K562 (cell line): ENCODE data around the gene ITGA2B. TPM values are rescaled to one million over a fixed set of nuclear protein-coding genes. Genes with fewer than 3 reads are reported as not detected.

ENCODE experiments used
- CBFA2T3 ChIP-seq: fragments of 450-650 bp; IDR thresholded peaks from 2 replicates; pipeline ENCODE4 v1.6.1; 2017
- FOXA1 ChIP-seq: fragments of 450-650 bp; IDR thresholded peaks from 2 replicates; pipeline ENCODE4 v1.6.1; 2016; ENCODE audit warnings: mild to moderate bottlenecking, borderline replicate concordance
- GABPA ChIP-seq: fragments of 200-800 bp; sonication (Bioruptor generic); conservative IDR thresholded peaks from 2 replicates; pipeline ENCODE4 v1.6.1; 2016; ENCODE audit warnings: low read depth, missing genetic modification characterization, missing compliant biosample characterization
- MEF2D ChIP-seq: conservative IDR thresholded peaks from 2 replicates; pipeline ENCODE4 v1.6.1; 2016; ENCODE audit warnings: low read depth, missing genetic modification characterization, missing compliant biosample characterization
- MLLT1 ChIP-seq, 2 experiments: fragments of 450-650 bp; IDR thresholded peaks; 2 replicates each; pipeline ENCODE4 v1.6.1; 2016
- RREB1 ChIP-seq: fragments of 250-450 bp; sonication (Bioruptor Pico); IDR thresholded peaks from 2 replicates; pipeline ENCODE4 v1.4.0; 2020
- ZFX ChIP-seq: sonication (generic); formaldehyde crosslinking; IDR thresholded peaks from 2 replicates; pipeline ENCODE4 v1.8.0; 2022; ENCODE audit warnings: mild to moderate bottlenecking, missing genetic modification reagents, moderate library complexity
- ZNF639 ChIP-seq, 2 experiments: fragments of 200-800 bp in 1 of 2; sonication (Bioruptor generic) in 1 of 2; sonication (generic) in 1 of 2; formaldehyde crosslinking in 1 of 2; IDR thresholded peaks in 1 of 2; conservative IDR thresholded peaks in 1 of 2; 2 replicates each; pipeline versions ENCODE4 v1.5.0 to v1.6.1; 2016 to 2020; ENCODE audit warnings: missing compliant biosample characterization in 1 of 2, missing genetic modification characterization in 1 of 2, missing genetic modification reagents in 1 of 2
- polyA plus RNA-seq, 8 experiments: library from polyadenylated mRNA; depleted of rRNA in 4 of 8; stranded (reverse) in 5 of 8; unstranded in 3 of 8; fragments of >200 nt; fragmentation: Nextera tagmentation in 2 of 8; fragmentation: Illumina TruSeq in 1 of 8; extraction: Ambion mirVana in 2 of 8; extraction: Trizol in 1 of 8; gene quantifications; 2 replicates each; pipeline versions ENCODE4 v1.2.1 to v1.2.3, GENCODE V29; 2011 to 2014; ENCODE audit warnings: inconsistent platforms in 1 of 8, missing spikeins in 1 of 8
- total RNA-seq, 7 experiments: library from RNA; depleted of rRNA in 6 of 7; stranded (reverse); fragments of >200 nt in 6 of 7; fragmentation: Illumina TruSeq in 2 of 7; extraction: Trizol in 2 of 7; gene quantifications; 2 replicates each; pipeline versions ENCODE4 v1.2.1 to v1.2.3, GENCODE V29; 2011 to 2021; ENCODE audit warnings: low replicate concordance in 1 of 7

ITGA2B gene
- total and polyA plus RNA-seq, 9 of the 15 experiments (the other 6 are each of a cell fraction or from before 2014, with no cell fraction given) = 1.1 to 26.4 (median 5.6) TPM

GRCh38 chr17:44390250-44390870 is 911 bp upstream of the ITGA2B start (continued):
- peak in 1 of 2 experiments; percentile 9; a peak in 1 of 4 replicates for TF ChIP-seq ZNF639 (CRISPR knock-in tag; conservative IDR thresholded peaks at IDR 0.05 in 1 of 2, IDR thresholded peaks at IDR 0.05 in 1 of 2)
- TF ChIP-seq ZFX (CRISPR knock-in tag) = peak; percentile 55; the same call in 1 of the 2 replicates
- 0 out of 2 replicates have a peak, but pooled peaks have one; percentile 5 for TF ChIP-seq MEF2D
- TF ChIP-seq RREB1 (CRISPR knock-in tag) = no peak
- TF ChIP-seq MLLT1 (IDR thresholded peaks at IDR 0.05) = peak in 1 of 2 experiments; percentile 53; a peak in 1 of 4 replicates
- TF ChIP-seq FOXA1 = no peak
- 0 out of 2 replicates have a peak, but pooled peaks have one; percentile 9 for TF ChIP-seq CBFA2T3
- peak; percentile 27; the same call in 1 of the 2 replicates for TF ChIP-seq GABPA (tag)
